ENCODE results near the gene NR1D2. TPM values are rescaled to one million over a fixed set of nuclear protein-coding genes. Genes with fewer than 3 reads are reported as not detected.

The NR1D2 gene
- total RNA-seq, 1 experiment from 2014 or later, result 66.0 TPM

DNA sequence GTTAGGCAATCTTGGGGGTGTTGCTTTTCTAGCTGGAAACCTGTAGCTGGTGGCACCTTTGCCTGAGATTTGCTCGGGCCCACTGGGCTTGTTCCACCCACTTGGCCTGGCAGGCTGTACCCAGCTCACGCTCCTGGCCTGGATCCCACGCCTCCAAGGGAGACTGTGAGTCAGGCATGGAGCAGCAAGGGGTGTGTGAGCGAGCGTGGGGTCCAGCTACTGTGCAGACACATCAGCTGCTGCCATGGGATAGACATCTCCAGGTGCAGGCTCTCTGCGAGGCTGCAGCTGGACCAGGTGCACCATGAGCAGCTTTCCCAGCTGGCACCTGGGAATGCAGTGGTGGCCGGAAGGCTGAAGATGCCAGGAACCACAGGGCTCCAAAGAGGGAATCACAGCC is 36.0 kb downstream of the NR1D2 start:
- CTCF ChIA-PET, result no interaction called here
- BruUV-seq (replicated peaks), result no TSS peak
- Histone ChIP-seq H3K27ac (no peak overlapping the region), H3K36me3 (ENCODE audit: low read depth) (peaks cover 8% of the 10 kb centered on the region), H3K4me2 (no peak overlapping the region), H3F3A (ENCODE audit: insufficient read depth, low read depth) (peaks cover 5% of the 10 kb centered on the region; the same call in 1 of the 2 replicates), H2AFZ (no peak overlapping the region), H3K27me3 (ENCODE audit: insufficient read depth, low read depth) (no peaks in the 10 kb centered on the region), H3K4me3 (no peak overlapping the region), H3K9me3 (ENCODE audit: insufficient read depth, low read depth) (no peaks in the 10 kb centered on the region), H4K20me1 (ENCODE audit: insufficient read depth) (no peaks in the 10 kb centered on the region), H3K79me2 (ENCODE audit: low read depth) (no peaks in the 10 kb centered on the region), H3K4me1 (replicated peaks; ENCODE audit: insufficient read depth) (no peaks in the 10 kb centered on the region), H3K9me2 (ENCODE audit: insufficient read depth) (no peaks in the 10 kb centered on the region)
- intact Hi-C loops (cut with micrococcal nuclease; ENCODE audit: unreplicated experiment), result no loop called here
- POLR2A ChIA-PET (ENCODE audit: unreplicated experiment), result no interaction called here
- no peak for DNase-seq
- TF ChIP-seq CTCF (conservative IDR thresholded peaks at IDR 0.05) (no peak), EZH2 (IDR thresholded peaks at IDR 0.05; ENCODE audit: low read depth) (no peak)

- ChIA-PET CTCF (no interaction called here), POLR2A (ENCODE audit: unreplicated experiment) (no interaction called here)
- BruUV-seq (replicated peaks), result no TSS peak
- H3K36me3 ChIP-seq (ENCODE audit: low read depth), result peaks cover 7% of the 10 kb centered on the region
- no peaks in the 10 kb centered on the region for H3K9me2 ChIP-seq (ENCODE audit: insufficient read depth)
- no peaks in the 10 kb centered on the region for H3K79me2 ChIP-seq (ENCODE audit: low read depth)
- no peak overlapping the region for H3K4me3 ChIP-seq
- H3K27ac ChIP-seq, result no peak overlapping the region
- TF ChIP-seq CTCF (conservative IDR thresholded peaks at IDR 0.05) (no peak), EZH2 (IDR thresholded peaks at IDR 0.05; ENCODE audit: low read depth) (no peak)
- H3K27me3 ChIP-seq (ENCODE audit: insufficient read depth, low read depth), result no peaks in the 10 kb centered on the region
- H4K20me1 ChIP-seq (ENCODE audit: insufficient read depth), result no peaks in the 10 kb centered on the region
- peaks cover 5% of the 10 kb centered on the region; the same call in 1 of the 2 replicates for H3F3A ChIP-seq (ENCODE audit: insufficient read depth, low read depth)
- no peaks in the 10 kb centered on the region for H3K9me3 ChIP-seq (ENCODE audit: insufficient read depth, low read depth)
- H2AFZ ChIP-seq, result no peak overlapping the region
- H3K4me2 ChIP-seq, result no peak overlapping the region
- intact Hi-C loops (cut with micrococcal nuclease; ENCODE audit: unreplicated experiment), result no loop called here
- H3K4me1 ChIP-seq (replicated peaks; ENCODE audit: insufficient read depth), result no peaks in the 10 kb centered on the region
- no peak for DNase-seq
These were observed 36.9 kb downstream of the NR1D2 start for GRCh38 chr3:23981955-23982354.

DNA sequence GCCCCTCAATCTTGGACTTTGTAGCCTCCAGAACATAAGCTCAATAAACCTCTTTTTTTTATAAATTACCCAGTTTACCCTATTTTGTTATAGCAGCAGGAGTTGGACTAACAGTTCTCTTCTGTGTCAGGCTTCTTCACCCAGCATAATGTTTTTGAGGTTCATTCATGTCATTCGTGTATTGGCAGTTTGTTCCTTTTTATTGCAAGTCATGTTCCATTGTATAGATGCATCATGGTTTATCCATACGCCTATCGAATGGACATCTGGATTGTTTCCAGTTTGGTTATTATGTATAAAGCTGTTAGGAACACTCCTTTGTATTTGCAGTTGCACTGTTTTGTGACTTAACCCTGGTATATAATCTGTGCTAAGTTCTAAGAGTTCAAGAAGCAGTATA is 39.8 kb downstream of the NR1D2 start:
- no peaks in the 10 kb centered on the region for H3K27me3 ChIP-seq (ENCODE audit: insufficient read depth, low read depth)
- no TSS peak for BruUV-seq (replicated peaks)
- H3K27ac ChIP-seq, result no peak overlapping the region
- TF ChIP-seq EZH2 (IDR thresholded peaks at IDR 0.05; ENCODE audit: low read depth) (no peak), CTCF (conservative IDR thresholded peaks at IDR 0.05) (no peak)
- no peak for DNase-seq
- H4K20me1 ChIP-seq (ENCODE audit: insufficient read depth), result no peaks in the 10 kb centered on the region
- CTCF ChIA-PET, result no interaction called here
- H3K9me3 ChIP-seq (ENCODE audit: insufficient read depth, low read depth), result no peaks in the 10 kb centered on the region
- peaks cover 5% of the 10 kb centered on the region; the same call in 1 of the 2 replicates for H3F3A ChIP-seq (ENCODE audit: insufficient read depth, low read depth)
- no peak overlapping the region for H3K4me2 ChIP-seq
- POLR2A ChIA-PET (ENCODE audit: unreplicated experiment), result interaction anchor here (0.6 kb wide), 1 partner anchor 1622 kb away, joined by 3 read pairs; no protein-coding TSS in a partner anchor
- no peaks in the 10 kb centered on the region for H3K79me2 ChIP-seq (ENCODE audit: low read depth)
- intact Hi-C loops (cut with micrococcal nuclease; ENCODE audit: unreplicated experiment), result no loop called here
- H3K4me1 ChIP-seq (replicated peaks; ENCODE audit: insufficient read depth), result no peaks in the 10 kb centered on the region
- H3K4me3 ChIP-seq, result no peak overlapping the region
- H3K36me3 ChIP-seq (ENCODE audit: low read depth), result no peaks in the 10 kb centered on the region
- H3K9me2 ChIP-seq (ENCODE audit: insufficient read depth), result no peaks in the 10 kb centered on the region
- no peak overlapping the region for H2AFZ ChIP-seq
